ENCODE data around the gene EMSY. TPM values are rescaled to one million over a fixed set of nuclear protein-coding genes. Genes with fewer than 3 reads are reported as not detected.
A peak's percentile ranks its signal among the peaks of the same experiment; 100 is the strongest.

Gene EMSY
- total and polyA plus RNA-seq, 2 of the 13 experiments (the other 11 are each of a cell fraction or from before 2014, with no cell fraction given): 11.6 to 18.5 TPM

- TF ChIP-seq ZBTB8A (CRISPR knock-in tag; IDR thresholded peaks at IDR 0.05; ENCODE audit: borderline replicate concordance, low read depth): no peak
- peak; percentile 72 for TF ChIP-seq POGZ (CRISPR knock-in tag; IDR thresholded peaks at IDR 0.05)
- TF ChIP-seq MEIS1 (CRISPR knock-in tag; IDR thresholded peaks at IDR 0.05; ENCODE audit: borderline replicate concordance): no peak; the same call in 1 of the 2 replicates
- no peak for TF ChIP-seq EZH2 (conservative IDR thresholded peaks at IDR 0.05; ENCODE audit: low read depth, low read length)
- 0 out of 2 replicates have a peak, but pooled peaks have one; percentile 56 for TF ChIP-seq ZNF720 (CRISPR knock-in tag; IDR thresholded peaks at IDR 0.05)
- TF ChIP-seq RORA (CRISPR knock-in tag; IDR thresholded peaks at IDR 0.05): no peak
- TF ChIP-seq, protein P1, sequence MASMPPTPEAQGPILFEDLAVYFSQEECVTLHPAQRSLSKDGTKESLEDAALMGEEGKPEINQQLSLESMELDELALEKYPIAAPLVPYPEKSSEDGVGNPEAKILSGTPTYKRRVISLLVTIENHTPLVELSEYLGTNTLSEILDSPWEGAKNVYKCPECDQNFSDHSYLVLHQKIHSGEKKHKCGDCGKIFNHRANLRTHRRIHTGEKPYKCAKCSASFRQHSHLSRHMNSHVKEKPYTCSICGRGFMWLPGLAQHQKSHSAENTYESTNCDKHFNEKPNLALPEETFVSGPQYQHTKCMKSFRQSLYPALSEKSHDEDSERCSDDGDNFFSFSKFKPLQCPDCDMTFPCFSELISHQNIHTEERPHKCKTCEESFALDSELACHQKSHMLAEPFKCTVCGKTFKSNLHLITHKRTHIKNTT (CRISPR knock-in tag; IDR thresholded peaks at IDR 0.05): no peak
- TF ChIP-seq ZNF660 (CRISPR knock-in tag; IDR thresholded peaks at IDR 0.05; ENCODE audit: borderline replicate concordance, low read depth): no peak
- TF ChIP-seq RFX1 (IDR thresholded peaks at IDR 0.05): peak; percentile 51; the same call in 1 of the 2 replicates
- TF ChIP-seq ZSCAN25 (CRISPR knock-in tag; IDR thresholded peaks at IDR 0.05): peak; percentile 30; the same call in 1 of the 2 replicates
- TF ChIP-seq GLMP (CRISPR knock-in tag; IDR thresholded peaks at IDR 0.05; ENCODE audit: borderline replicate concordance): no peak
- no peak for TF ChIP-seq ZNF75D (CRISPR knock-in tag; IDR thresholded peaks at IDR 0.05; ENCODE audit: borderline replicate concordance)
- TF ChIP-seq ZSCAN20 (CRISPR knock-in tag; IDR thresholded peaks at IDR 0.05; ENCODE audit: borderline replicate concordance): no peak
- TF ChIP-seq, protein P2, sequence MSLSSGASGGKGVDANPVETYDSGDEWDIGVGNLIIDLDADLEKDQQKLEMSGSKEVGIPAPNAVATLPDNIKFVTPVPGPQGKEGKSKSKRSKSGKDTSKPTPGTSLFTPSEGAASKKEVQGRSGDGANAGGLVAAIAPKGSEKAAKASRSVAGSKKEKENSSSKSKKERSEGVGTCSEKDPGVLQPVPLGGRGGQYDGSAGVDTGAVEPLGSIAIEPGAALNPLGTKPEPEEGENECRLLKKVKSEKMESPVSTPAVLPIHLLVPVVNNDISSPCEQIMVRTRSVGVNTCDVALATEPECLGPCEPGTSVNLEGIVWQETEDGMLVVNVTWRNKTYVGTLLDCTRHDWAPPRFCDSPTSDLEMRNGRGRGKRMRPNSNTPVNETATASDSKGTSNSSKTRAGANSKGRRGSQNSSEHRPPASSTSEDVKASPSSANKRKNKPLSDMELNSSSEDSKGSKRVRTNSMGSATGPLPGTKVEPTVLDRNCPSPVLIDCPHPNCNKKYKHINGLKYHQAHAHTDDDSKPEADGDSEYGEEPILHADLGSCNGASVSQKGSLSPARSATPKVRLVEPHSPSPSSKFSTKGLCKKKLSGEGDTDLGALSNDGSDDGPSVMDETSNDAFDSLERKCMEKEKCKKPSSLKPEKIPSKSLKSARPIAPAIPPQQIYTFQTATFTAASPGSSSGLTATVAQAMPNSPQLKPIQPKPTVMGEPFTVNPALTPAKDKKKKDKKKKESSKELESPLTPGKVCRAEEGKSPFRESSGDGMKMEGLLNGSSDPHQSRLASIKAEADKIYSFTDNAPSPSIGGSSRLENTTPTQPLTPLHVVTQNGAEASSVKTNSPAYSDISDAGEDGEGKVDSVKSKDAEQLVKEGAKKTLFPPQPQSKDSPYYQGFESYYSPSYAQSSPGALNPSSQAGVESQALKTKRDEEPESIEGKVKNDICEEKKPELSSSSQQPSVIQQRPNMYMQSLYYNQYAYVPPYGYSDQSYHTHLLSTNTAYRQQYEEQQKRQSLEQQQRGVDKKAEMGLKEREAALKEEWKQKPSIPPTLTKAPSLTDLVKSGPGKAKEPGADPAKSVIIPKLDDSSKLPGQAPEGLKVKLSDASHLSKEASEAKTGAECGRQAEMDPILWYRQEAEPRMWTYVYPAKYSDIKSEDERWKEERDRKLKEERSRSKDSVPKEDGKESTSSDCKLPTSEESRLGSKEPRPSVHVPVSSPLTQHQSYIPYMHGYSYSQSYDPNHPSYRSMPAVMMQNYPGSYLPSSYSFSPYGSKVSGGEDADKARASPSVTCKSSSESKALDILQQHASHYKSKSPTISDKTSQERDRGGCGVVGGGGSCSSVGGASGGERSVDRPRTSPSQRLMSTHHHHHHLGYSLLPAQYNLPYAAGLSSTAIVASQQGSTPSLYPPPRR (CRISPR knock-in tag; IDR thresholded peaks at IDR 0.05; ENCODE audit: borderline replicate concordance): no peak
- TF ChIP-seq ZNF503 (CRISPR knock-in tag; IDR thresholded peaks at IDR 0.05): no peak; the same call in 1 of the 2 replicates
- peak; percentile 51; the same call in 1 of the 2 replicates for TF ChIP-seq PHF21A (CRISPR knock-in tag; IDR thresholded peaks at IDR 0.05)
- peak; percentile 87; the same call in 1 of the 2 replicates for TF ChIP-seq ZSCAN21 (CRISPR knock-in tag; IDR thresholded peaks at IDR 0.05; ENCODE audit: borderline replicate concordance)
- peak; percentile 88; the same call in 1 of the 2 replicates for TF ChIP-seq DNMT3B (CRISPR knock-in tag; conservative IDR thresholded peaks at IDR 0.05)
- no peak for TF ChIP-seq SATB2 (CRISPR knock-in tag; IDR thresholded peaks at IDR 0.05)
- TF ChIP-seq DNMT1 (CRISPR knock-in tag; IDR thresholded peaks at IDR 0.05): 0 out of 2 replicates have a peak, but pooled peaks have one; percentile 33
- no peak for TF ChIP-seq ZNF737 (CRISPR knock-in tag; IDR thresholded peaks at IDR 0.05; ENCODE audit: borderline replicate concordance)
These were observed at the start of gene EMSY (continued) for GRCh38 chr11:76444384-76445120.
